ENCODE measurements around the gene CACNA1B. TPM values are rescaled to one million over a fixed set of nuclear protein-coding genes. Genes with fewer than 3 reads are reported as not detected.
"Not testable (repeated sequence)": the region's sequence is repeated elsewhere in the genome, so short reads cannot be mapped to it uniquely, and the experiment has no call there.

CACNA1B gene
- total RNA-seq, 2 donors from 2014 or later, result 0.02 to 0.07 TPM

DNA sequence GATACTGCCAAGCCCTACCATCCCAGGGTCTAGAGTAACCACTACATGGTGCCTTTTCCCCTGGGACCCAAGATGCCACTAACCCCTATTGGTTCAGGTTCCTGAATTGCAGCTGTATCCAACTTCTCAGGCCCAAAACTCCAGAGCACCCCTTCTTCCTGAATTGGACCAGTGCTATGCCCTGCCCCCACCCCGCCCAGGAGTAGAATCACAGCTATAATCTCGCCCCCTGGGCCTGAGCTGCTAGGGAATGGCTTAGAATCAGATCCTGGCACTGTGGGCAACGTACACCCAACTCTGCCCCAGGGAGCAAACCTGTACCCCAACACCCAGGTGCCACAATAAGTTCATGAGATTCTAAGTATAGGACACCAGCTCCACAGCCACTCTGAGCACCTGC lies 206.3 kb downstream of the CACNA1B start:
- no peak overlapping the region for H3K27ac Mint-ChIP-seq

DNA sequence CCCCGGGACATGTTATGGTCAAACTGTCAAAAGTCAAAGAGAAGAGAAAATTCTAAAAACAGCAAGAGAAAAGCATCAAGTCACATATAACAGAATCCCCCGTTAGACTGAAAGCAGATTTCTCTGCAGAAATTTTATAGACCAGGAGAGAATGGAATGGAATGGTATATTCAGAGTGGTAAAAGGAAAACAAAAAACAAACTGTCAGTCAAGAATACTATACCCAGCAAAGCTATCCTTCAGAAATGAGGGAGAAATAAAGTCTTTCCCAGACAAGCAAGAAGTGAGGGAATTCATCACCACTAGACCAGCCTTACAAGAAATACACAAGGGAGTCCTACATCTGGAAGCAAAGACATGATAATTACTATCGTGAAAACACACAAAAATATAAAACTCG lies 208.0 kb downstream of the CACNA1B start:
- DNase-seq (no peak), ATAC-seq (replicated peaks in 1 of 2) (no peak)
- Mint-ChIP-seq H3K4me3 (no peak overlapping the region), H3K27me3 (ENCODE audit: low read depth) (peaks cover 8% of the 10 kb centered on the region), H3K9me3 (peaks cover 10 to 13% of the 10 kb centered on the region in 2 donors), H3K27ac (no peak overlapping the region), H3K36me3 (ENCODE audit: insufficient read depth in 2 of 2) (peaks cover 10 to 12% of the 10 kb centered on the region in 2 donors), H3K4me1 (ENCODE audit: low read depth) (no peaks in the 10 kb centered on the region)

More for the DNA sequence above, 206.3 kb downstream of the CACNA1B start:
- H3K4me1 Mint-ChIP-seq (ENCODE audit: low read depth), result no peaks in the 10 kb centered on the region
- H3K27me3 Mint-ChIP-seq (ENCODE audit: low read depth), result peaks cover 9% of the 10 kb centered on the region
- peaks cover 10 to 12% of the 10 kb centered on the region in 2 donors for H3K36me3 Mint-ChIP-seq (ENCODE audit: insufficient read depth in 2 of 2)
- DNase-seq, result no peak
- H3K4me3 Mint-ChIP-seq, result no peak overlapping the region
- no peak for ATAC-seq (replicated peaks in 1 of 2)
- H3K9me3 Mint-ChIP-seq, result peaks cover 10 to 13% of the 10 kb centered on the region in 2 donors

DNA sequence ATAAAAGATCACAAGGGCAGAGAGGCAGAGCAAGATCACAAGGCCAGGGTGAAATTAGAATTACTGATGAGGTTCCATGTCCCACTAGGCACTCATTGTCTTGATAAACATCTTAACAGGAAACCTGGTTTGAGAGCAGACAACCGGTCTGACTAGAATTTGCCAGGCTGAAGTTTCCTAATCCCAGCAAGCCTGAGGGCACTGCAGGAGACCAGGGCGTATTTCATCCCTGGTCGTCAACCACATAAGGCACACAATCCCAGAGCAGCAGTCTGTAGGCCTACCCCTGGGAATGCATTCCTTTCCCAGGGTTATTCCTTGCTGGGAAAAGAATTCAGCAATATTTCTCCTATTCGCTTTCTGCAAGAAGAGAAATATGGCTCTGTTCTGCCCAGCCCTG lies 214.5 kb downstream of the CACNA1B start:
- H3K27me3 Mint-ChIP-seq (ENCODE audit: low read depth); DNase-seq; H3K4me3 Mint-ChIP-seq; H3K36me3 Mint-ChIP-seq (ENCODE audit: insufficient read depth in 2 of 2); H3K27ac Mint-ChIP-seq; H3K4me1 Mint-ChIP-seq (ENCODE audit: low read depth); H3K9me3 Mint-ChIP-seq; ATAC-seq (replicated peaks in 1 of 2): not testable (repeated sequence)

DNA sequence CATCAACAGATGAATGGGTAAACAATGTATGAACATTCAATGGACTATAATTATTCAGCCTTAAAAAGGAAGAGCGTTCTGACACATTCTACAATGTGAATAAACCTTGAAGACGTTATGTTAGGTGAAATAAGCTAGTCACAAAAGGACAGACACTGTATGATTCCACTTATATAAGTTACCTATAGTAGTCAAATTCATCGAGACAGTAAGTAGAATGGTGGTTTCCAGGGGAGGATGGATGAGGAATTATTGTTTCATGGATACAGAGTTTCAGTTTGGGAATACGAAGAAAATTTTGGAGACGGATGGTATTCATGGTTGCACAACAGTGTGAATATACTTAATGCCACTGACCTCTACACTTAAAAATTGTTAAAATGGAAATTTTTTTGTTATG lies 216.4 kb downstream of the CACNA1B start:
- no peak for DNase-seq
- H3K27me3 Mint-ChIP-seq (ENCODE audit: low read depth), result peaks cover 8% of the 10 kb centered on the region
- no peak overlapping the region for H3K4me3 Mint-ChIP-seq
- peaks cover 0 to 2% of the 10 kb centered on the region in 2 donors for H3K9me3 Mint-ChIP-seq
- no peak overlapping the region for H3K27ac Mint-ChIP-seq
- no peaks in the 10 kb centered on the region for H3K36me3 Mint-ChIP-seq (ENCODE audit: insufficient read depth in 2 of 2)
- no peak for ATAC-seq (replicated peaks in 1 of 2)
- no peaks in the 10 kb centered on the region for H3K4me1 Mint-ChIP-seq (ENCODE audit: low read depth)

DNA sequence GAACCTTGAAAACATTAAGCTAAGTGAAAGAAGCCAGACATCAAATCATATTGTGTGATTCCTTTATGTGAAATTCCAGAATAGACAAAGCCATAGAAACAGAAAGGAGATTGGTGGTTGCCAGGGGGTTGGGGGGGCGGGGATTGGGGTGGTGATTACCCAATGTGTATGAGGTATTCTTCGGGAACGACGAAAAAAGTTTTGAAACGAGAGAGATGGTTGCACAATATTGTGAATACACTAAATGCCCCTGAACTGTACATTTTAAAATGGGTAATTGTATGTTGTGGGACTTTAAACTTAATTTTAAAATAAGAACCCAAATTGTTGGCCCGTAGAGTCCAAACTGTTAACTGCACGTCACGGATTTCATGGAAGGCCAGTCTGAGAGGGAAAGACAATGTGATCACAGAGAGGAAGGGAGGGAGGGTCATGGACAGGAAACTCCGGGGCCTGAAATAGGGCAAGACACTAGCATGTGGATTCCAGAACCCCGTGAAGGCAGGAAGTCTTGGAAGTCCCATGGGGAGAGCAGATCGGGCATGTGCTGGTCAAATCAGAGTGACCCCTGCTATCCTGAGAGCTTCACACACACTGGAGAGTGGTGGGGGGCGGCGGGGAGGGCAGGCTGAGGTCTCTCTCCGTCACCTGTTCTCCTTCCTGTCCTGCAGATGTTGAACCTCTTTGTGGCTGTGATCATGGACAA lies 218.4 kb downstream of the CACNA1B start:
- ATAC-seq (replicated peaks in 1 of 2) (no peak), DNase-seq (no peak)
- H3K4me3 Mint-ChIP-seq, result no peak overlapping the region
- H3K9me3 Mint-ChIP-seq, result peaks cover 0 to 2% of the 10 kb centered on the region in 2 donors
- no peak overlapping the region for H3K27ac Mint-ChIP-seq
- no peaks in the 10 kb centered on the region for H3K27me3 Mint-ChIP-seq (ENCODE audit: low read depth)
- H3K36me3 Mint-ChIP-seq (ENCODE audit: insufficient read depth in 2 of 2), result no peaks in the 10 kb centered on the region
- H3K4me1 Mint-ChIP-seq (ENCODE audit: low read depth), result no peaks in the 10 kb centered on the region

DNA sequence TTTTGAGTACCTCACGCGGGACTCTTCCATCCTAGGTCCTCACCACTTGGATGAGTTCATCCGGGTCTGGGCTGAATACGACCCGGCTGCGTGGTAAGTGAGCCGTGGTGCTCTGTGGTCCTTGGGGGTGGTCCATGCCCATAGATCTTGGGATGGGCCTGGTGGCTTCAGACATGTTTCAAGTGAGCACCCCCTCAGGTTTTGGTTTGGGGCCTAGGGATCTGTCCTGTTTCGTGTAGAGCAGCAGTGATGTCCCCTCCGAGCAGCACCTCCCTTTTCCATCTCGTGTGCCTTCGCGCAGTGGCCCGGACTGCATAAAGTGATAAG lies 218.9 kb downstream of the CACNA1B start:
- ATAC-seq (replicated peaks in 1 of 2) (no peak), DNase-seq (no peak)
- no peaks in the 10 kb centered on the region for H3K27me3 Mint-ChIP-seq (ENCODE audit: low read depth)
- no peak overlapping the region for H3K4me3 Mint-ChIP-seq
- peaks cover 0 to 2% of the 10 kb centered on the region in 2 donors for H3K9me3 Mint-ChIP-seq
- no peaks in the 10 kb centered on the region for H3K4me1 Mint-ChIP-seq (ENCODE audit: low read depth)
- no peaks in the 10 kb centered on the region for H3K36me3 Mint-ChIP-seq (ENCODE audit: insufficient read depth in 2 of 2)
- no peak overlapping the region for H3K27ac Mint-ChIP-seq

DNA sequence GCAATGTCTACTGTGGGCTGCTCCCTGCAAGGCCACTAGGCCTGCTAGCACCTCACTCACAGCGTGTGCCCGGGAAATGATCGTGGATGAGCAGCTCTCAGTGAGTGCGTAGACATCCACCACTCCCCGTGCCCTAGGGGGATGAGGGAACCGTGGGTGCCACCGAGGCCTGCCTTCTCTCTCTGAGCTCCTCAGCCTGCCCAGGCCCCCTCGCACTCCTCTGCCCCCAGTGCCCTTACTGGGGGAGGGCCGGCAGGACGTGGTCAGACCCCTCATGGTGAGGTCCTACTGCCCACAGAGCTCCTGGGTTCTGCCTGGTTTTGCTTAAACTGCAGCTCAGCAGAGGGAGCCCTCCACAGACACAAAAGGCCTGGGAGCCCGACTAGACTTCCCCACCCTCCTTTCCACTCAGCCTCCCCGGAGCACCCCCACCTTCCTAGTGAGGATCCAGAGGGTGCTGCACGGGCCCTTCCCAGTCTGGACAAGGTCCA lies 220.0 kb downstream of the CACNA1B start:
- H3K27ac Mint-ChIP-seq, result no peak overlapping the region
- H3K4me3 Mint-ChIP-seq, result no peak overlapping the region
- peaks cover 0 to 2% of the 10 kb centered on the region in 2 donors for H3K9me3 Mint-ChIP-seq
- ATAC-seq (replicated peaks in 1 of 2) (no peak), DNase-seq (no peak)
- H3K36me3 Mint-ChIP-seq (ENCODE audit: insufficient read depth in 2 of 2), result no peaks in the 10 kb centered on the region
- no peaks in the 10 kb centered on the region for H3K27me3 Mint-ChIP-seq (ENCODE audit: low read depth)
- H3K4me1 Mint-ChIP-seq (ENCODE audit: low read depth), result no peaks in the 10 kb centered on the region

DNA sequence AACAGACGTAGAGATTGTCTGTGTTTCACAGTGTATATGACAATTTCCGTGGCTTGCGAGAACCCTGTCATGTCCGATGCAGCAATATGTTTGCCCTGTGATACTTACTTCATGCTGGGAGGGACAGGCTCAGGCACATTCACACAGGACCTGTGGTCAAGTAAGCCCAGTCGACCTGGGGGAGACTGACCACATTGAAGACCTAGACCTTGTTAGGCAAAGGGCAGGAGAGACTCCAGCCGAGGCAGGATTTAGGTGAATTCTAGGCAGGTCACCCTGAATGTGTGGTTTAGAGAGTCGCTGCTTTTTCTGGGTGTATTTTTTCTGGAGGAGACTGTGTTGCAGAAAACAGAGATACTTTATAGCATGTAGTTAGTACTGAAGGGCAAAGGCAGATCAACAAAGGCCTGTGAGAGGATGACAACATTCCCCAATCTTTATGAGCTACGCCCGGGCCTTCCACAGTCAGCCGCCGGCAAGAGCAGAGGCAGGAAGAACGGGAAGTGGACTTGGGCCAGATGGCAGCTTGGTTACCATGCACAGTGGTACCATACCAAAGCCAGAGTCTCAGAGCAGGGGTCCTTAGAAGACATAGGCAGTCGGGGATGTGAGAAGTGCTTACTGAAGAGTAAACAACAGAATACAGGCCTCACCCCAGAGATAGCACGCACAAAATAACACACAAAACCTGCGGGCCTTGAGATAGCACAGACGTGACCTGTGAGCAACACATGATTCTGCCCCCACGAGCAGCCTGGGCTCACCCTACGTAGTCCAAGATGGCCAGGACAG lies 220.7 kb downstream of the CACNA1B start:
- no peak overlapping the region for H3K4me3 Mint-ChIP-seq
- ATAC-seq (replicated peaks in 1 of 2) (no peak), DNase-seq (no peak)
- H3K4me1 Mint-ChIP-seq (ENCODE audit: low read depth), result no peaks in the 10 kb centered on the region
- H3K27me3 Mint-ChIP-seq (ENCODE audit: low read depth), result no peaks in the 10 kb centered on the region
- H3K36me3 Mint-ChIP-seq (ENCODE audit: insufficient read depth in 2 of 2), result no peaks in the 10 kb centered on the region
- H3K9me3 Mint-ChIP-seq, result peaks cover 0 to 2% of the 10 kb centered on the region in 2 donors
- H3K27ac Mint-ChIP-seq, result no peak overlapping the region

DNA sequence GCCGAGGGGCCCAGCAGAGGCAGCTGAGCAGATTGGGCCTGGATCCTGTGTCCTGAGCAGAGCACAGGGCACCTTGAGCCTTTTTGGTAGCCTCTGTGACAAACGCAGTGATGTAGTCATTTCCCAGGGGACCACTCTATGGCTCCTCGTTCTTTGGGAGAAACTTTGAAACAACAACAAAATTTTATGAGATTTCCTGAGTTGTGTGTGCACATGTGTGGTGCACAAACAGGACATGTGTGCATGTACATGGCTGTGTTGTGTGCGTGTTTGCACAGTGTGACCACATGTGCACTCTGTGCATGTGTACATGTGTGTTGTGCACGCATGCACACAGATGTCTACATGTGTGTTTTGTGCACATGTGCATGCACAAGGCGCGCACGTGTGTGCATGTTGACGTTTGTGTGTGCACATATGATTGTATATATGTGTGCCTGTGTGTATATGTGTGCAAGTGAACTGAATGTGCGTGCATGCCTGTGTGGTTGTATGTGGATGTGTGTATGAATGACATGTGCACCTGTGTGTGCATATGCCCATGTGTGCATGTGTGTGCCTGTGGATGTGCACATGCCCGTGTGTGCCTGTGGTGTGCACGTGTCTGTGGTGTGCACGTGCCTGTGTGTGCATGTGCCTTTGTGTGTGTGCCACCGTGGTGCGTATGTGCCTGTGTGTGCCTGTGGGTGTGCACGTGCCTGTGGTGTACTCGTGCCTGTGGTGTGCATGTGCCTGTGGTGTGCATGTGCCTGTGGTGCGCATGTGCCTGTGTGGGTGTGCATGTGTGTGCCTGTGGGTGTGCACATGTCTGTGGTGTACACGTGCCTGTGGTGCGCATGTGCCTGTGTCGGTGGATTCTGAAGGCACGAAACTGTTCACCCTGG lies 221.6 kb downstream of the CACNA1B start:
- H3K9me3 Mint-ChIP-seq, result no peaks in the 10 kb centered on the region
- DNase-seq (no peak), ATAC-seq (replicated peaks in 1 of 2) (no peak)
- H3K4me3 Mint-ChIP-seq, result no peak overlapping the region
- H3K27me3 Mint-ChIP-seq (ENCODE audit: low read depth), result no peaks in the 10 kb centered on the region
- H3K27ac Mint-ChIP-seq, result no peak overlapping the region
- H3K4me1 Mint-ChIP-seq (ENCODE audit: low read depth), result no peaks in the 10 kb centered on the region
- no peaks in the 10 kb centered on the region for H3K36me3 Mint-ChIP-seq (ENCODE audit: insufficient read depth in 2 of 2)

DNA sequence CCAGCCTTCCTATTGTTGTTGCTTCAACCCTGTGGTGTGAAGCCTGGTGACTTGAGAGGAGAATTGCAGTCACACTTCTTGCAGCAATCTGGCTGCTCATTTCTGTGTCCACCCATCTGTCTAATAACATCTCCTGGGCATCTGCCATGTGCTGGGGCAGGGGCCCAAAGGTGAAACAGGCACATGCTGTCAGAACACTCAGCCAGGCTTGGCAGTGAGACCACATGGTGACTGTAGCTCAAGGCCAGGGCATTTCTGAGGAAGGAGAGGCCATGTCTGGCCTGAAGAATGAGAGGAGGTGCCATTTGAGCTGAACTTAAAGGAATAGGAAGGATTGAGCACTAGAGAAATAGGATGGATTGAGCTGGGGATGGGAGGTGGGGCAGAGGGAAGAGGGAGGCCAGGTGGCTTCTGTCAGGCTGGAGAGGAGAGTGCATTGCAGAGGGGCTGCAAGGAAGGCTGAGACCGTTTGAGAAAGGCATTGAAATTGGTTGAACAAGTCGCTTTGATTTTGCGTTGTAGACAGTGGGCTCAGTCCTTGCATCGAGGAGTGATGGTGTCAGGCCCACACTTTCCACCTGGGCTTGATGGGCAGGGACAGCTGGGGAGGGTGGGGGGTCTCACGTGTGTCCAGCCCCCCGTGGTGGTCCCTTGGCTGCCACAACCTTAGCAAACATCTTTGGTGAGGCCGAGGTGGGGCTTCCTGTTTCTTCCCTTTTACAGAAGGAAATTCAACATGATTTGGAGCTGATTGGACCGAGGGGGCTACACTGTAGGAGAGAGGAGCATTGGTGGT lies 222.4 kb downstream of the CACNA1B start:
- no peaks in the 10 kb centered on the region for H3K36me3 Mint-ChIP-seq (ENCODE audit: insufficient read depth in 2 of 2)
- H3K9me3 Mint-ChIP-seq, result no peaks in the 10 kb centered on the region
- ATAC-seq (replicated peaks in 1 of 2) (no peak), DNase-seq (no peak)
- no peak overlapping the region for H3K4me3 Mint-ChIP-seq
- H3K27me3 Mint-ChIP-seq (ENCODE audit: low read depth), result no peaks in the 10 kb centered on the region
- H3K4me1 Mint-ChIP-seq (ENCODE audit: low read depth), result no peaks in the 10 kb centered on the region
- no peak overlapping the region for H3K27ac Mint-ChIP-seq

DNA sequence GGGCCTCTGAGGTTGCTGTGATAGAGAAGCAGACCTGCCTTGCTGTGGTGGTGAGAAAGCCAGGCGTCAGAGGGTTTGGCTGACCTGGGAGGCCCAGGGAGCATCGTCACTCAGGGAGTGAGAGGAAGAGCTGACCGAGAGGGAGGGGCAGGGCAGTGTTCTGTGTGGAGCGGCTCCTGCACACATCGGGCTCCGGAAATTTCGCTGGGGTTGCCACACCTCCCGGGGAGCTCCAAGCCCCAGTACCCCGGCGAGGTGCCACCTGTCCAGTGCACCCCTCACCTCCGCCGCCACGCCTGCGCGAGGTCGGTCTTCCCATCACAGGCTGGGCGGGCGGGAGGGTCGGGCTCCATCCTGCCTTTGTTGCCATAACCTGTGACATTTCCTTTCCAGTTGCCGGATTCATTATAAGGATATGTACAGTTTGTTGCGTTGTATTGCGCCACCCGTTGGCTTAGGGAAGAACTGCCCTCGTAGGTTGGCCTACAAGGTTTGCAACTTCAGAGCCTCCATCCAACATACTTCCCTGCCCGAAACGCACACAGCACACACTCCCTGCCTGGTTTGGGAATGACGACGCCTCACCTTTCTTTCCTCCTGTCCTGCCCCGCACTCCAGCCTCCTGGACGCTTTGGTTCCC lies 223.2 kb downstream of the CACNA1B start:
- DNase-seq, result no peak
- Mint-ChIP-seq H3K9me3 (no peaks in the 10 kb centered on the region), H3K27ac (no peak overlapping the region)

More for the DNA sequence above, 223.2 kb downstream of the CACNA1B start:
- Mint-ChIP-seq H3K36me3 (ENCODE audit: insufficient read depth in 2 of 2) (no peaks in the 10 kb centered on the region), H3K27me3 (ENCODE audit: low read depth) (no peaks in the 10 kb centered on the region), H3K4me1 (ENCODE audit: low read depth) (no peaks in the 10 kb centered on the region), H3K4me3 (no peak overlapping the region)
- no peak for ATAC-seq (replicated peaks in 1 of 2)

All from activated T-cell treated with anti-CD3 and anti-CD28 coated beads, Interleukin-2, amount 50 U/mL, for 72 hours (primary cell).